Endothelial cell of umbilical vein (primary cell): Measurements from ENCODE around the gene ADARB2. TPM values are rescaled to one million over a fixed set of nuclear protein-coding genes. Genes with fewer than 3 reads are reported as not detected.

Source experiments
- BruUV-seq: library from RNA; stranded (reverse); fragments of 400-500 nt; replicated peaks from 2 replicates; lab custom pipeline; 2021; lab: Mats Ljungman, UMichigan
- CTCF ChIA-PET: fragments of 300-600, 350-600 bp; sonication (Branson Sonifier 250); formaldehyde crosslinking; loops from one replicate; lab custom pipeline; 2021; ENCODE audit warnings: antibody characterized with exemption, inconsistent platforms; lab: Charles Lee
- POLR2A ChIA-PET: fragments of 300-600, 350-600 bp; sonication (Branson Sonifier 250); formaldehyde crosslinking; loops from one replicate; lab custom pipeline; 2021; ENCODE audit warnings: antibody characterized with exemption, inconsistent platforms; lab: Charles Lee
- DNase-seq: peaks from one replicate; pipeline ENCODE4 v3.0.0-alpha.2; 2011; ENCODE audit warnings: low read depth, low spot score
- FAIRE-seq: peaks from 2 replicates; lab custom pipeline; 2011; peaks lifted over from hg19 to GRCh38; lab: Jason Lieb, UNC
- H2AFZ ChIP-seq: 2 replicates; pipeline ENCODE4 v1.6.0; 2012; ENCODE audit warnings: low read depth, low read length, control low read depth, inconsistent platforms
- H3K27ac ChIP-seq: 2 replicates; pipeline ENCODE4 v1.5.1; 2011; ENCODE audit warnings: low read depth, mild to moderate bottlenecking, control low read depth, low read length, moderate library complexity; ENCODE audit not compliant: insufficient read depth
- H3K27me3 ChIP-seq, 2 experiments: 2 replicates each; pipeline versions ENCODE4 v1.6.0 to v1.6.1; 2011; ENCODE audit warnings: low read length in 2 of 2, mixed read lengths in 1 of 2; ENCODE audit not compliant: control insufficient read depth in 2 of 2, insufficient read depth in 2 of 2
- H3K36me3 ChIP-seq, 2 experiments: 2 replicates in 1 of 2; 3 replicates in 1 of 2; pipeline ENCODE4 v1.5.1; 2011; ENCODE audit warnings: low read length in 2 of 2, mild to moderate bottlenecking in 1 of 2, moderate library complexity in 1 of 2; ENCODE audit not compliant: control insufficient read depth in 2 of 2, insufficient read depth in 2 of 2; ENCODE audit errors: extremely low read depth in 1 of 2
- H3K4me1 ChIP-seq: 3 replicates; pipeline ENCODE4 v1.5.1; 2011; ENCODE audit warnings: mild to moderate bottlenecking, low read length; ENCODE audit not compliant: control insufficient read depth, insufficient read depth; ENCODE audit errors: extremely low read depth
- H3K4me2 ChIP-seq: 2 replicates; pipeline ENCODE4 v1.6.1; 2011; ENCODE audit warnings: low read length, control low read depth, mixed read lengths; ENCODE audit not compliant: insufficient read depth
- H3K4me3 ChIP-seq, 3 experiments: fragments of 200-600 bp in 1 of 3; sonication (generic), shearing (Covaris generic) in 1 of 3; replicated peaks in 1 of 3; 2 replicates each; pipeline ENCODE4 v1.5.1; 2011 to 2016; ENCODE audit warnings: control low read depth in 3 of 3, low read length in 3 of 3, mild to moderate bottlenecking in 2 of 3, inconsistent platforms in 1 of 3, low read depth in 1 of 3, moderate library complexity in 1 of 3; ENCODE audit not compliant: insufficient read depth in 1 of 3
- H3K79me2 ChIP-seq: 2 replicates; pipeline ENCODE4 v1.6.0; 2012; ENCODE audit warnings: low read length, inconsistent platforms; ENCODE audit not compliant: control insufficient read depth, insufficient read depth
- H3K9ac ChIP-seq: replicated peaks from 2 replicates; pipeline ENCODE3; 2011; ENCODE audit warnings: low read length, control low read depth; ENCODE audit not compliant: insufficient read depth; ENCODE audit errors: extremely low read depth
- H3K9me1 ChIP-seq: replicated peaks from 3 replicates; pipeline ENCODE4 v1.6.0; 2011; ENCODE audit warnings: mild to moderate bottlenecking, low read length; ENCODE audit not compliant: control insufficient read depth, insufficient read depth; ENCODE audit errors: extremely low read depth
- H3K9me3 ChIP-seq: replicated peaks from 2 replicates; pipeline ENCODE4 v1.5.1; 2012; ENCODE audit warnings: low read length, inconsistent platforms; ENCODE audit not compliant: control insufficient read depth, insufficient read depth
- H4K20me1 ChIP-seq: replicated peaks from 2 replicates; pipeline ENCODE3; 2011; ENCODE audit warnings: mild to moderate bottlenecking, low read length; ENCODE audit not compliant: control insufficient read depth, insufficient read depth; ENCODE audit errors: extremely low read depth
- CTCF ChIP-seq, 2 donors: IDR thresholded peaks; 1 replicate in 1 of 2; 2 replicates in 1 of 2; pipeline ENCODE4 v1.5.1; 2011; ENCODE audit warnings: low read length in 2 of 2, mild to moderate bottlenecking in 2 of 2, moderate library complexity in 2 of 2, control low read depth in 1 of 2, inconsistent platforms in 1 of 2, low read depth in 1 of 2; ENCODE audit not compliant: insufficient read depth in 1 of 2; ENCODE audit errors: extremely low read depth in 1 of 2
- EZH2 ChIP-seq: IDR thresholded peaks from 2 replicates; pipeline ENCODE4 v1.6.1; 2012; ENCODE audit warnings: borderline replicate concordance, low read depth, mild to moderate bottlenecking, moderate library complexity, low read length, inconsistent platforms; ENCODE audit not compliant: severe bottlenecking
- FOS ChIP-seq: IDR thresholded peaks from 2 replicates; pipeline ENCODE4 v1.6.1; 2011; ENCODE audit warnings: mild to moderate bottlenecking, low read length, moderate library complexity, borderline replicate concordance; ENCODE audit not compliant: insufficient read depth
- GATA2 ChIP-seq: IDR thresholded peaks from 2 replicates; pipeline ENCODE4 v1.7.0; 2011; ENCODE audit warnings: low read depth, mild to moderate bottlenecking, moderate library complexity, mixed read lengths, low read length; ENCODE audit not compliant: insufficient read length, insufficient read depth
- JUN ChIP-seq: IDR thresholded peaks from 2 replicates; pipeline ENCODE4 v1.6.1; 2011; ENCODE audit warnings: borderline replicate concordance, low read depth; ENCODE audit not compliant: insufficient read length, insufficient read depth
- MAX ChIP-seq: IDR thresholded peaks from 2 replicates; pipeline ENCODE4 v1.6.1; 2011; ENCODE audit not compliant: insufficient read depth, insufficient read length
- MYC ChIP-seq: IDR thresholded peaks from one replicate; pipeline ENCODE4 v1.6.1; 2011; ENCODE audit warnings: mild to moderate bottlenecking, low read depth, low read length
- POLR2A ChIP-seq: IDR thresholded peaks from 2 replicates; pipeline ENCODE4 v1.6.1; 2012; ENCODE audit warnings: low read depth, mild to moderate bottlenecking, control low read depth, low read length
- POLR2AphosphoS5 ChIP-seq: IDR thresholded peaks from 2 replicates; pipeline ENCODE4 v1.6.1; 2012; ENCODE audit warnings: low read depth, mild to moderate bottlenecking, control low read depth, low read length, moderate library complexity; ENCODE audit not compliant: insufficient read depth
- dilution Hi-C: fragments of 300-500 bp; cut with MboI; formaldehyde crosslinking; loops from one replicate; pipeline ENCODE4 v1.15.0; 2019; ENCODE audit warnings: low sequenced_read_pairs; ENCODE audit not compliant: extremely low pct_ligation_motif_present
- intact Hi-C: fragments of 100-400 bp; cut with micrococcal nuclease; formaldehyde crosslinking; loops from one replicate; pipeline ENCODE4 v1.10.0; 2022
- polyA plus RNA-seq, 4 experiments: library from polyadenylated mRNA; depleted of rRNA in 3 of 4; stranded (reverse) in 3 of 4; unstranded in 1 of 4; fragments of >200 nt; gene quantifications; 2 replicates each; pipeline versions ENCODE4 v1.2.1 to v1.2.3, GENCODE V29; 2011 to 2012; ENCODE audit warnings: missing spikeins in 1 of 4
- total RNA-seq: library from RNA; stranded (reverse); gene quantifications from 2 replicates; pipeline ENCODE4 v1.2.3, GENCODE V29; 2021

The ADARB2 gene
- total and polyA plus RNA-seq, 2 donors (not counting 3 experiments of a cell fraction or from before 2014, with no cell fraction given), result not detected

GRCh38 chr10:1266033-1266802 is 471.1 kb downstream of the ADARB2 start:
- no TSS peak for BruUV-seq

GRCh38 chr10:1264001-1264400 is 473.3 kb downstream of the ADARB2 start:
- DNase-seq (no peak), FAIRE-seq (no peak)
- H3K79me2 ChIP-seq, result no peaks in the 10 kb centered on the region
- no peaks in the 10 kb centered on the region for H3K27me3 ChIP-seq
- no peaks in the 10 kb centered on the region for H3K9me3 ChIP-seq
- no peaks in the 10 kb centered on the region for H3K36me3 ChIP-seq
- BruUV-seq, result no TSS peak
- dilution Hi-C loops, result no loop called here
- TF ChIP-seq JUN (no peak), MYC (no peak), POLR2A (no peak), FOS (no peak), MAX (no peak), EZH2 (no peak), GATA2 (no peak), CTCF (IDR thresholded peaks at IDR 0.05; ENCODE audit: extremely low read depth in 1 of 2, insufficient read depth in 1 of 2, low read depth in 1 of 2, low read length in 2 of 2) (no peak), POLR2AphosphoS5 (no peak)
- H3K9ac ChIP-seq, result no peak overlapping the region
- H3K27ac ChIP-seq, result no peak overlapping the region
- intact Hi-C loops, result no loop called here
- no peak overlapping the region for H3K4me2 ChIP-seq
- CTCF ChIA-PET, result no interaction called here
- POLR2A ChIA-PET, result no interaction called here
- H3K4me1 ChIP-seq, result no peaks in the 10 kb centered on the region
- H2AFZ ChIP-seq, result no peak overlapping the region
- H4K20me1 ChIP-seq, result no peaks in the 10 kb centered on the region
- no peak overlapping the region for H3K4me3 ChIP-seq
- no peaks in the 10 kb centered on the region for H3K9me1 ChIP-seq

More at GRCh38 chr10:1266033-1266802, 471.1 kb downstream of the ADARB2 start:
- no peak for FAIRE-seq
- Histone ChIP-seq H3K9me1 (no peaks in the 10 kb centered on the region), H3K27me3 (no peaks in the 10 kb centered on the region), H3K4me1 (no peaks in the 10 kb centered on the region), H3K9me3 (no peaks in the 10 kb centered on the region), H3K4me3 (no peak overlapping the region), H2AFZ (no peak overlapping the region), H3K27ac (no peak overlapping the region), H3K79me2 (no peaks in the 10 kb centered on the region), H3K36me3 (no peaks in the 10 kb centered on the region), H4K20me1 (no peaks in the 10 kb centered on the region), H3K4me2 (no peak overlapping the region), H3K9ac (no peak overlapping the region)
- intact Hi-C loops (no loop called here), dilution Hi-C loops (no loop called here)
- no peak for DNase-seq
- ChIA-PET CTCF (no interaction called here), POLR2A (no interaction called here)
- TF ChIP-seq FOS (no peak), POLR2A (no peak), JUN (no peak), MYC (no peak), EZH2 (no peak)
